Brain pericyte (primary cell): Measurements from ENCODE around the gene HOXC9.

Source experiments
- DNase-seq: peaks from one replicate; pipeline ENCODE4 v3.0.0-alpha.2; 2012; ENCODE audit warnings: low read depth, low spot score

The HOXC9 gene

DNA sequence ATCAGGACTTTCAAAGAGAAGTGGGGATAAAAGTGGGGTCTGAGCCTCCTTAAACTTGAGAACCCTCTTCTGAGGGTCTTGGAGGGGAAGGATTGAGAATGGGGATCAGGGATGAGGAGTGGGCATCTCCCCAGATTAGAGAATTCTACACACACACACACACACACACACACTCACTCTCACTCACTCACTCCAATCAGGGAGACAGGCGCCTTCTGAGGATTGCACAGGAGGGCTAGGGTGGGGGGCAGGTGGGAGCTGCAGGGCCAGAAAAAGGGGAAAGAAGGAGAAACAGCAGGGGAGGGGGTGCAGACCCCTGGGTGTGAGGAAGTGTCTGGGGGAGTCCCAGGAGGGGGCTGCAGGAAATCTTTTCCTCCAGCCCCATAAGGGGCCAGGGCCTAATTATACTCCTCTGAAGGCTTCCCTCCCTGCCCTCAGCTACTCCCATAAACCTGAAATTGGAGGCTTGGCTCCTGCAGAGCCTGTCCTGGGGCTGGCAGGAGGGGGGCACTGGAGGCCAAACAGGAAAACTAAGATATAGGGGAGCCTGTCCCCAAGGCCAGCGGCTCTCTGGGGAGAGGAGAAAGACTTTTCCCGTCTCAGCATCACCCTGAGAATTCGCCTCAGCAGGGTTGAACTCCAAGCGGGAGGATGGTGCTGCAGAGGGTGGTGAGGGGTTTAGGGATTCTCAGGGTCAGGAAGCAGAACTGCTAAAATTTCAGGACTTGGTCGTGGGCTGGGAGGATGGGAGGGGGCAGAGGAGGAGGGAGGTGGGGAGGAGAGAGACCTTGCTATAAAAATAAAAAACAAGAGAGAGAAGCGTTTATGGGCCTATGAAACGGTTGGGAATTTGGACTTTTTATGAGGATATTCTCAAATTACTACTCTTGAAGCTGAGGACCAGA, 1.6 kb downstream of the HOXC9 start:
- no peak for DNase-seq

DNA sequence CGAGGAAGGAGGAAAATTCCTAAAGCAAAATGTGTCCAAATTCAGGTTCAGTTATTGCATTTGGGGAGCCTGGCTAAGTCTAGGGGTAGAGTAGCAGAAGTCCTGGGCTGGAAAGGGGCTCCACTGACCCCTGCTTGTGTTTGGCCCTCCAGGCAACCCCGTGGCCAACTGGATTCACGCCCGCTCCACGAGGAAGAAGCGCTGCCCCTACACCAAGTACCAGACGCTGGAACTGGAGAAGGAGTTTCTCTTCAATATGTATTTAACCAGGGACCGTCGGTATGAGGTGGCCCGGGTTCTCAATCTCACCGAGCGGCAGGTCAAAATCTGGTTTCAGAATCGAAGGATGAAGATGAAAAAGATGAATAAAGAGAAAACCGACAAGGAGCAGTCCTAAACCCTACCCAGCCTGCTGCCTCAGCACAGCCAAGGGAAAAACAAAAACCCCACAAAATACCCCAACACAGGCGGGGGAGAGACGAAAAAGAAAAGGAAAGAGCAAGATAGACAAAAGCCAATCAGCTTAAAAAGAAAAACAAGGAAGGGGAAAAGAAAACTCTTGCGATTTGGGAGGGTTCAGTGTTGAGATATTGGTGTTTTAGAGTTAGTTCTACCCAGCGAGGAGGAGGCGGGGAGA, 2.4 kb downstream of the HOXC9 start:
- no peak for DNase-seq

GRCh38 chr12:54002915-54003389, 3.0 kb downstream of the HOXC9 start:
- no peak for DNase-seq

- DNase-seq = no peak
Measured at GRCh38 chr12:54003625-54004024, 3.7 kb downstream of the HOXC9 start.

DNA sequence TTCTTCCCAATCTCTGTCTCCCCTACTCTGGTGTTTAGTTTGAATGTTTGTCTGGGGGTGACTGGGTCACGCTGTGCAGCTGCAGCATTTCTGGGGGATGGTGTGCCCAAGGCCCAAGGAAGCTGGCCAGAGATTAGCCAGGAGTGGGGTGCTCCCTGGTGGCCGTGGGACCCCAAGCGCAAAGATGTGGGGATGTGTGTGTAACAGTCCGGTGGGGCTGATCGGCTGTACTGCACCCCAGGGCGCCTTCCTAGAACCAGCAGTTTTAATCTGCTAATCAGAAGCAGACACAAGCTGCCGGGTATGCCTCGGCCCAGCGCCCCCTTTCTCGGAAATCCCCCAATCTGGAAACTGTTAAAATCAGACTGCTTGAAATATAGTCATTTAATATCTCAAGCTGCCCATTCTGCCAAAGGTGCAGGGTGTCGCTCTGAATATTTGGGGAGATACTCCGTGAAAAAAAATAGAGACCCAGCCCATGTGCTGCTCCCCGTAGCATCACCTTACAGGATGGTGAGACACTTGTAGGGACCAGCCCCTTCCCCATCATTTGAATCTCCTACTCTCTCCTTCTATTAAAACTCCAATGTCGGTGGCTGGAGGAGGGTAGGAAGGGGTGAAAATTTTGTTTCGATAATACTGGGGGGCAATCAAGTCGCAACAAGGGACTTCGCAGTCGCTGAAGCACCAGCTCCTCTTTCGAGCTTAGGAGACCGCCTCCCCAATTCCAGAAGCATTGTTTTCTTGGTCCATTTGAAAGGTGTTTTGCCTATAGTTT, 4.3 kb downstream of the HOXC9 start:
- DNase-seq = no peak

- DNase-seq = no peak
Measured at GRCh38 chr12:54004841-54005530, 5.0 kb downstream of the HOXC9 start.

GRCh38 chr12:54005531-54005852, 5.5 kb downstream of the HOXC9 start:
- no peak for DNase-seq

GRCh38 chr12:54005853-54006558, 6.0 kb downstream of the HOXC9 start:
- peak; percentile 21 for DNase-seq

DNA sequence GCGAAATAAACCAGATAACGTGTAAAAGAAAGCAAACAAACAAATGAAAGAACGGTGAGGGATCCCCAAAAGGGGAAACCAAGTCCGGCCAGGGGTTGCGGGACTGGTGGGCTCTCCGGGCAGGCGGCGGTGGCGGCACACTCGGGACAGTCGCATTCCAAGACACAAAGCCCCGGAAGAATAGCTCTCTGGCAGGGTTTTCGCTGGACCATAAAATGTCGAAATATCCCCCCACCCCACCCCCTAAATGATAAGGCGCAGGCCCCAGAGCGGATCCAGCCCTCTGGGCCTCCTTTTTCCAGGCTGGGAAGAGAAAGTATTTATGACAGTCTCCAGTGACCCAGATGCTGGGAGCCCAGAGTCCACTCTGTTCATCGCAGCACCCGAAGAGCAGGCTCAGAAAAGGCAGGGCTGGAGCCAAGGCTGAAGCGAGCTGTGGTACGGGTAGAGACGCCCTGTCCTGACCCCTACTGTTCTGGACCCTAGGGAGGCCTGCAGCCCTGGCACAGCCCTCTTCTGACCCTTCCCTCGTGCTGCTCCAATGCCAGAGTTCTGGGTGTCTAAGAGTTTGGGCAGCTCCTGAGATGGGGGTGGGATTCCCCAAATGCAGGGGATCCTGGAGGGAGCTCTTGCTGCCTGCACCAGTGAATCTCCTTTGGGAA, 6.7 kb downstream of the HOXC9 start:
- no peak for DNase-seq

- DNase-seq = no peak
Measured at GRCh38 chr12:54007538-54008259, 7.7 kb downstream of the HOXC9 start.

- no peak for DNase-seq
Measured at GRCh38 chr12:54008260-54008552, 8.2 kb downstream of the HOXC9 start.

GRCh38 chr12:54009171-54010052, 9.5 kb downstream of the HOXC9 start:
- DNase-seq = no peak

- no peak for DNase-seq
Measured at GRCh38 chr12:54010053-54010971, 10.4 kb downstream of the HOXC9 start.

- DNase-seq = no peak
Measured at GRCh38 chr12:54010972-54011664, 11.2 kb downstream of the HOXC9 start.

DNA sequence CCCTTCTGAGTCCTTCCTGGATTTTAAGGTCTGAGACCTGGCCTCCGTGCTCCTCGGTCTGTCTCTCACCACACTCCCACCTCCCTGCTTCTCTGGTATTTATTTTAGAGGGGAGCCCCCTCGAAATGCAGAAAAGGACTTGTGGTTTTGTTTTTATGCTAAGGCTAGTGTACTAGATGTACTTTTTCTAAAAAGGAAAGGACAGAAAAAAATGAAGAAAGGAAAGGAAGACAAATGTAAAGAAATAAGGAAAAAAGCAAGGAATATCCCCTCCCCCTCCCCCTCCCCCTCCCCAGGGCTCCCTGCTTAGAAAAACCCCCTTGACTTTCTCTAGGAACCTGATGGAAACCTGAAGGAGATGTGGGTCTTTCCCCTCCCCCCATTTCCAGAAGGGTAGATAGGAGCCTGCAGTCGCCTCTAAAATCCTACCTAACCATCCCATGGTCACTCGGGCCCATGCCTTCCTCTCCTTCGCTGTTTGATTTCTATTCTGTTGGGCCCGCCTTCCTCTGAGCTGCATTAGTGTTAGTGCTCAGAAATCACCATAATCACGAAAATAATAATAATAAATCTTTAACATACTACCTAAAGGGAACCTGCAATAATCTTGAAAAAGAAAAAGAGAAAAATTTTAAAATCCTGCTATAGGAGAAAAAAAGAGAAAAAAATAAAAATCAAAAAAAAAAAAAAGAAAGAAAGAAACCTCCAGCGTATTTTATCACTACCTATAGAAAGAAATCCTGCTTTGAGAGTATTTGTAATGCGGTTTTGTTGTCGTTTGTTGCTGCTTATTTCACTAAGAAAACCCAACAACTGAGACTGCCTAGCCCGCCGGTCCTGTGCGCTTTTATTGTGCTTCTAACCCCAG, 11.9 kb downstream of the HOXC9 start:
- DNase-seq = no peak

- DNase-seq = no peak
Measured at GRCh38 chr12:54012631-54013409, 12.9 kb downstream of the HOXC9 start.
